ENCODE results near the gene CNTN1.

The CNTN1 gene

DNA sequence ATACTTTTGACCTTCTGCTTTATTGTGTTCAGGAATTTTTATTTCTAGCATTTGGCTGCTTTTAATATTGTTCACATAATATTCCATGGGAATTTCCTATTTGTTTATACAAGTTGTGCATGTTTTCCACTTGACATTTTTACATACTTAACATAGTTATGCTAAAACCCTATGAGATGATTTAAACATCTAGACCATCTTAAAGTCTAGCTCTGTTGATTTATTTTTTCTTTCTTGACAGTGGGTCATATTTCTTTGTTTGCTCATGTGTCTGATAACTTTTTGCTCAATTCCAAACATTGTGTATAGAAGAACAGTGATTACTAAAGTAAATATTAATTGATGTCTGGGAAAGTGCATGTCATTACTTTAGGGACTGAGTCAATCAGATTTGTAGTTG lies 293.8 kb downstream of the CNTN1 start:
- DNase-seq, result no peak

DNA sequence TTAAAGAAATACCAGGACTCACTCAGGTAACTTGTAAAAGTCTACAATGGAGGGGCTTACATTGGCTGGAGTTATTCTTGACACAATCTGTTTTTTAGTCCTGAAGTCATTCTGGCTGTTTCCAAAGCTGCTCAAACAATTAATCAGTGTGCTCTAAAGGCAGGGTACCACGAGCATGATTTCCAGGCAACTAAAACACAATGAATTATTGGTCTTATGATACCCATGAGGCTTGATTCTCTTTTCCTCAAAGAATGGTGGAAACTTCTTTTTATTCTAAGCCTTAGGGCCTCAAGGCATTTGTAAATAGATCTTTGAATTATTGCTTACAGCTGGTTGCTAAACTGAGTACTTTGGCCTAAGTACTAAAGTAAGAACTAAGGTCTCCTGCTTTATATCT lies 296.1 kb downstream of the CNTN1 start:
- DNase-seq, result no peak

- DNase-seq, result no peak
These were observed 296.6 kb downstream of the CNTN1 start for GRCh38 chr12:40988824-40989223.

GRCh38 chr12:40989785-40990184 lies 297.5 kb downstream of the CNTN1 start:
- no peak for DNase-seq

- DNase-seq, result no peak
These were observed 299.9 kb downstream of the CNTN1 start for GRCh38 chr12:40992158-40992557.

- DNase-seq, result no peak
These were observed 300.4 kb downstream of the CNTN1 start for GRCh38 chr12:40992674-40993073.

- no peak for DNase-seq
These were observed 300.9 kb downstream of the CNTN1 start for GRCh38 chr12:40993158-40993557.

- no peak for DNase-seq
These were observed 303.9 kb downstream of the CNTN1 start for GRCh38 chr12:40996091-40996490.

DNA sequence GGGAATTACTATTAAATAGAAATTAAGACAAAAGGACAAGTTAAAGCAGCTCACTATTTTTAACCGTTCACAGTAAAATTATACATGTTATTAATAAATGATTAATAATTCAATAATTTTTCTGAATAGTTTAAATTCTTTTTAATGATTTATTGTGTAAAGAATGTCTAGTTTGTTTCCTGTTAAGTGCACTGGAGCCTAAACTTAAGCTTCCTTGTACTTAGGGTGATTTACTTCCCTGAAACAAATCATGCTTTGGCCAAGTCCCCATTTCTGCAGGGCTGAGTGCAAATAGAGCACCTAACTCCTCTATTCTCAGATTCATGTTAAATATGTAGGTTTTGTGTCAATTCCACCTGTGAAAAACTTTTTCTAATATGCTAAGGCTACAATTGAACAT lies 307.0 kb downstream of the CNTN1 start:
- DNase-seq, result no peak

DNA sequence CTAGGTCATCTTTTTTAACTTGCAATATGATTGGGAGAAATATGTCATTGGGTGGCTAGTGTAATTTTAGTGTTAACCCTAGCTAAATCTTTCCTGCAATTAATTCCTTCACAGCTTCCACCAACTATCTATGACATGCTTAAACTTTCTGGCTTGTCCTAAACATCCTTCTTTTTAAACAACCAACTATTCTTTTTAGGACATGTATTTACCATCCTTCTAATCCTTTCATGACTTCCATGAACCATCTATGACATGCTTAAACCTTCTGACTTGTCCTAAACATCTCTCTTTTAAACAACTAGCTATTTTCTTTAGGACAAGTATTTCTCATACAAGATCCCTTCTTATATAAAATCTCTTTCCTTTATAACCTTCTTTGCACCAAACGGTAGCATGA lies 316.2 kb downstream of the CNTN1 start:
- DNase-seq, result no peak

DNA sequence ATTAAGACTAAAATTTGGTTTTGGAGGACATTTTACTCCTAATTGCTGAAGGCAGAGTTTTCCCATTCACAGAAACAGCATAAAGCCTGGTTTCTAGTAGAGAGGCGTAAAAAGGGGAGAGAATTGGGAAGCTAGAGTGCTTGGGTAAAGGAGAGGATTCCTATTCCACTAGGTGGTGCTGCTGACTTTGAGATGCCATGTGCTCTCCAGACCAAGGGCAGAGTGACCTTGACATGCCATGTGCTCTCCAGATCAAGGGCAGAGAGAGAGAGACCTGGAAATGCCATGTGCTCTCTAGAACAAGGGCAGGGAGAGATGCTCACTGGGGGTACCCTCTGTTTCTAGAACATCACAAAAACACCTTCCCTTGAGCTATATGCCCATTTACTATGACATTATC lies 319.7 kb downstream of the CNTN1 start:
- DNase-seq, result no peak

GRCh38 chr12:41013881-41014642 lies 321.8 kb downstream of the CNTN1 start:
- no peak for DNase-seq

DNA sequence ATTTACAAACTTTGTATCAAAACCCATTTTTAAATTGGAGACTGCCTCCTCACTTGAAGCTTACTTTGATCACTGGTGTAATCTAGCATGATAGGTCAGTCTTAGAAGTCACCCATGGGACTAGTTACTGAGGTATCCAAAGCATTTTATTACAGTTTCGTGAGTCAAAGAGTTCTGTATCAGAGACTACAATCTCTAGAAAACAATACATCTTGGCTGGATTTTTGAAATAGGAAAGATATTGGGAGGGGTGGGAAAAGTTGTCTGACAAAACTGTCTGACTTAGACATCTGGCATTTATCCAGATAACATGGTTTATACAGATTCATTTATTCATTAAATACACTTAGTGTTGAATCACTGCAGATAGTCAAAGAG lies 322.4 kb downstream of the CNTN1 start:
- DNase-seq, result no peak

DNA sequence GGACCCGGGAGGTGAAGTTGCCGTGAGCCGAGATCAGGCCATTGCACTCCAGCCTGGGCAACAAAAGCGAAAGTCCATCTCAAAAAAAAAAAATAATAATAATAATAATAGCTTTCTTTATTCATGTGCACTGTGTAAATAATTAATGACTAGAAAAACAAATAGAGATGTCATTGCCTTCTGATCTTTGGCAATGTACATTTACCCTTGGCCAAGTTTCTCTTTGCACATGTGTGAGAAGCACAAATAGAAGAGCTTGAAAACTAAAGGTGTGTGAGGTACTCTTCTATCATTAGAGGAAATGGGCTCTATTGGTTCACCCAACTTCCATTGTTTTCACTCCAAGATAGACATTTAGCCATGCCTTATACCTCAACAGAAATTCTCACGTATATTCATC lies 325.8 kb downstream of the CNTN1 start:
- no peak for DNase-seq

GRCh38 chr12:41019461-41019860 lies 327.2 kb downstream of the CNTN1 start:
- no peak for DNase-seq

GRCh38 chr12:41023836-41024235 lies 331.6 kb downstream of the CNTN1 start:
- DNase-seq, result no peak

GRCh38 chr12:41026151-41026550 lies 333.9 kb downstream of the CNTN1 start:
- no peak for DNase-seq

DNA sequence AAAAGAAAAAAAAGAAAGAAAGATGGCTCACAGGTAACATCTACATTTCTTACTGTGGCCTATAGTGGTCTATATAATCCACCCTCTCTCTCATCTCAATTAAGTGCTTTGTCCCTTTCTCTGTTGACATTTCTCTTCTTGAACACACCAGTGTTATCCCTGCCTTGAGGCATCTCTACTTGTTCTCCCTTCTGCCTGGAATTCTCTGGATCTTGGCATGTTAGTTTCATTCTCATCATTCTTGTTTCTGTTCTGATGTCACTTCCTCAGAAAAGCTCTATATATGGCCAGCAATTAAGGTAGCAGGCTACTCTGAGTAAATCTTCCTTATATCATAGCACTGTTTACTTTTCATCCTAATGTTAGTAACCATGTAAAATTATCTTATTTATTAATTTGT lies 340.1 kb downstream of the CNTN1 start:
- no peak for DNase-seq

- no peak for DNase-seq
These were observed 342.4 kb downstream of the CNTN1 start for GRCh38 chr12:41034686-41035085.

DNA sequence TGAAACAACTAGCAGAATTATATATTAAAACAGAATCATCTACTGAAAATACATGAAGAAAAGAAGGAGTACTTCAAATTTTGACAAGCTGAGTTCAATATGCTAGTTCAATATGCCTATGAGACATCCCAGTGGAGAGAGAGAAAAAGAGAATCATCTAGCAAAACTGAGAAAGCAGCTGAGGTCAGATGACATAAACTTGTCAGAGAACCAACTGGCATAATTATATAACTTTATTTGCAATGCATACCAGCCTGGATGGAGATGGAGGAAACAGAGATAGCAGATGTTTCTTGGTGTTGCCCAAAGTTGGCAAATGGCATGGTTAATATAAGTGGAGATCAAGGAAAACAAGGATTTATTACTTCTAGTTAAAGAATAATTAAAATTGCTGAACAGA lies 347.2 kb downstream of the CNTN1 start:
- no peak for DNase-seq

DNA sequence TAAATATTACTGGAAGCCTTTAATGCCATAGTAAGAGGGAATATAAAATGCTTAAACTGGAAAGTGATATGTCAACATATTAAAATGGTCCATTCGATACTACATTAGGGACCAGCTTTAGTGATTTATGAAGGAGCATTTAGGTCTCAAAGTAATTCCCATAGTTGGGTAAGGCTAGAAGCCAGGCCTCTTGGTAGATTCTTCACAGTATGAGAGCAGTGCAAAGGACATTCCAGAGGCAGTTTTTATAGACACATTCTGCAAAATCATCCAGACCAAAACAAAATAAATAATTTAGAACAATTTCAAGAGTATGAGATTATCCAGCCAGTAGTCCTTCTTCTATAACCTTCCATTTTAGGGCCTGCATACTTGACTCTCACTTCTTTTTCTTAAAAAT lies 353.3 kb downstream of the CNTN1 start:
- DNase-seq, result no peak

DNA sequence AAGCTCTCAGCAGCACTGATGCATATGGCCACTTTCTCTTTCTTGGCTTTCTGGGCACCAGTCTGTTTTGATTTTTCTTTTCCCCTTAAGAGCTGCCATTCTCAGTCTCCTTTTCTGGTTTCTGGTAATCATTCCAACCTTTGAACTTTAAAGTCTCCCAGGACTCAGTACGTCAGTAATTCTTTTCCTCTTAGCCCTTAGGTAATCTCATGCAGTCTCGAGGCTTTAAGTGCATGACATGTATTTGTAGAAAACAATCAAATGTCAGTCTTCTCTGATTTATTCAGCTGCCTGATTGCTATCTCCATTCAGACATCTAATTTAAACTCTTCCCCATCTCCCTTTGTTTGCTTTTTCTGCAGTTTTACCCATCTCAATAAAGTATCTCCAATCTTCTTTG lies 356.8 kb downstream of the CNTN1 start:
- DNase-seq, result no peak

DNA sequence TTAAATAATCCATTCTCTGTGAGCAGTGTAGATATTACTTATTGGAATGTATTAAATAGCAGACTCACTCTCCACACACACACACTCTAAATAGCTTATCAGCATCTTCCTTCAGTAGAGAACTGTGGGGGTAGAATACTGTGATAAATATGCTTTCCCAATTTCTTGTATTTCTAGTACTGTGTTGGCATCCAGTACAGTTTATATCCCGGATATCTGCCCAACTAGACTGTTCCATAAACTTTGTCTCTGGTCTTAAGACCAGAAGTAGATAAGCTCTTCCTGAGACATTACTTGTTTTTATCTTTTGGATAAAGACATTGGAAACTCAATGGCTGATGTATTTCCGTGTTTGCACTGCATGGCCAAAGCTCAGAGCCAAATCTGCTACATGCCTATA lies 359.7 kb downstream of the CNTN1 start:
- DNase-seq, result no peak

DNA sequence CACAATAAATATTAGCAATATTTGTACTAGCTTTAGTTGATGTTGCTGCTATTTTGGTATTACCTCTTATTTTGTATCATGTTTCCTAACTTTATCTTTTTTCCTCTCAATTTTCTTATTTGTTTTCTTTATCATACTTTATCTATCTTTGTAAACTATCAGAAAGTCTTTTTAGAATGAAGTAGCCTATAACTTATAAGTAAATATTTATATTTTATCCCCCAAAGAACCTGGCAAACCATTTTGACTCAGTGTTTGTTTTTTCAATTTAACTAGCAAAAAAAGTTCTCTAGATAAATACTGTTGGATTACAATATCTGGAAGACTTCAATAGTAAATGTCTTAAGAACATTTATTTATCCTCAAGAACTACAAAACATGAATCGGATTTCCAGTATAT lies 360.2 kb downstream of the CNTN1 start:
- DNase-seq, result no peak

- DNase-seq, result no peak
These were observed 360.8 kb downstream of the CNTN1 start for GRCh38 chr12:41053046-41053445.

All from bone marrow (tissue), 2 donors.